ENCODE measurements around the gene SHFL.

- no peak for TF ChIP-seq OSR1 (CRISPR knock-in tag; IDR thresholded peaks at IDR 0.05)
- TF ChIP-seq TCF4 (CRISPR knock-in tag; IDR thresholded peaks at IDR 0.05; ENCODE audit: borderline replicate concordance), result no peak
- no peak for TF ChIP-seq ZNF70 (CRISPR knock-in tag; IDR thresholded peaks at IDR 0.05)
- no peak for TF ChIP-seq SNAI2 (CRISPR knock-in tag; IDR thresholded peaks at IDR 0.05)
- no peak for TF ChIP-seq TOX (CRISPR knock-in tag; IDR thresholded peaks at IDR 0.05; ENCODE audit: borderline replicate concordance)
- TF ChIP-seq GLIS3 (CRISPR knock-in tag; IDR thresholded peaks at IDR 0.05), result no peak
- TF ChIP-seq, protein P1, sequence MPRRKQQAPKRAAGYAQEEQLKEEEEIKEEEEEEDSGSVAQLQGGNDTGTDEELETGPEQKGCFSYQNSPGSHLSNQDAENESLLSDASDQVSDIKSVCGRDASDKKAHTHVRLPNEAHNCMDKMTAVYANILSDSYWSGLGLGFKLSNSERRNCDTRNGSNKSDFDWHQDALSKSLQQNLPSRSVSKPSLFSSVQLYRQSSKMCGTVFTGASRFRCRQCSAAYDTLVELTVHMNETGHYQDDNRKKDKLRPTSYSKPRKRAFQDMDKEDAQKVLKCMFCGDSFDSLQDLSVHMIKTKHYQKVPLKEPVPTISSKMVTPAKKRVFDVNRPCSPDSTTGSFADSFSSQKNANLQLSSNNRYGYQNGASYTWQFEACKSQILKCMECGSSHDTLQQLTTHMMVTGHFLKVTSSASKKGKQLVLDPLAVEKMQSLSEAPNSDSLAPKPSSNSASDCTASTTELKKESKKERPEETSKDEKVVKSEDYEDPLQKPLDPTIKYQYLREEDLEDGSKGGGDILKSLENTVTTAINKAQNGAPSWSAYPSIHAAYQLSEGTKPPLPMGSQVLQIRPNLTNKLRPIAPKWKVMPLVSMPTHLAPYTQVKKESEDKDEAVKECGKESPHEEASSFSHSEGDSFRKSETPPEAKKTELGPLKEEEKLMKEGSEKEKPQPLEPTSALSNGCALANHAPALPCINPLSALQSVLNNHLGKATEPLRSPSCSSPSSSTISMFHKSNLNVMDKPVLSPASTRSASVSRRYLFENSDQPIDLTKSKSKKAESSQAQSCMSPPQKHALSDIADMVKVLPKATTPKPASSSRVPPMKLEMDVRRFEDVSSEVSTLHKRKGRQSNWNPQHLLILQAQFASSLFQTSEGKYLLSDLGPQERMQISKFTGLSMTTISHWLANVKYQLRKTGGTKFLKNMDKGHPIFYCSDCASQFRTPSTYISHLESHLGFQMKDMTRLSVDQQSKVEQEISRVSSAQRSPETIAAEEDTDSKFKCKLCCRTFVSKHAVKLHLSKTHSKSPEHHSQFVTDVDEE (CRISPR knock-in tag; IDR thresholded peaks at IDR 0.05), result no peak
- no peak for TF ChIP-seq ESRRG (CRISPR knock-in tag; IDR thresholded peaks at IDR 0.05)
- TF ChIP-seq ZNF565 (CRISPR knock-in tag; conservative IDR thresholded peaks at IDR 0.05; ENCODE audit: low read depth), result no peak
- TF ChIP-seq ZFP3 (CRISPR knock-in tag; IDR thresholded peaks at IDR 0.05), result no peak
These were observed 1.4 kb downstream of the SHFL start for GRCh38 chr19:10087296-10088061.
